EH (cell line): ENCODE measurements around the gene NDUFS8.

Experiments
- DNase-seq: peaks from one replicate; pipeline ENCODE4 v3.0.0-alpha.2; 2015; ENCODE audit warnings: low read depth

NDUFS8 gene

GRCh38 chr11:68080860-68081259, 50.4 kb downstream of the NDUFS8 start:
- no peak for DNase-seq

- no peak for DNase-seq
These were observed 51.2 kb downstream of the NDUFS8 start for GRCh38 chr11:68081691-68082090.

- no peak for DNase-seq
These were observed 52.0 kb downstream of the NDUFS8 start for GRCh38 chr11:68082481-68082880.

GRCh38 chr11:68083517-68083916, 53.0 kb downstream of the NDUFS8 start:
- no peak for DNase-seq
